GM19238 (cell line): ENCODE data around the gene SPOCK3.
"Not testable (repeated sequence)": the region's sequence is repeated elsewhere in the genome, so short reads cannot be mapped to it uniquely, and the experiment has no call there.

Source experiments
- DNase-seq: peaks from one replicate; pipeline ENCODE4 v3.0.0; 2011; ENCODE audit warnings: low spot score; ENCODE audit not compliant: insufficient read length

The SPOCK3 gene

DNA sequence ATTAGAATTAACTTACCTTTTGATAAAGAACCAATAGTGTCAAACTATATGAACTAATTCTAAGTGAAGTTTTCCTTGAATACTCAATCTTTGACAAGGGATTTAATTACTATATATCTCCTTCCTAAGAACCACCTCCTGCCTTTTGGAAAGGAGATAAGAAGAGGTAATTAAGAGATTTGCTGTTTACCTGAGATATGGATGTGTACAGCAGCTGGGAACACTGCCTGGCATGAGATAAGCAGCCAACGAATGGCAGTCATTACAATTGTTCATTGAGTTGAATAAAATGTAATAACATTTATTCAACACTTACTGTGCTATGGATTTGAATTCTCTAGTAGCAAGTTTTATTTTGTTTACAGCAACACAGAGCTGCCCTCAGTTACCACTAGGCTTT is 407.1 kb downstream of the SPOCK3 start:
- DNase-seq: no peak

DNA sequence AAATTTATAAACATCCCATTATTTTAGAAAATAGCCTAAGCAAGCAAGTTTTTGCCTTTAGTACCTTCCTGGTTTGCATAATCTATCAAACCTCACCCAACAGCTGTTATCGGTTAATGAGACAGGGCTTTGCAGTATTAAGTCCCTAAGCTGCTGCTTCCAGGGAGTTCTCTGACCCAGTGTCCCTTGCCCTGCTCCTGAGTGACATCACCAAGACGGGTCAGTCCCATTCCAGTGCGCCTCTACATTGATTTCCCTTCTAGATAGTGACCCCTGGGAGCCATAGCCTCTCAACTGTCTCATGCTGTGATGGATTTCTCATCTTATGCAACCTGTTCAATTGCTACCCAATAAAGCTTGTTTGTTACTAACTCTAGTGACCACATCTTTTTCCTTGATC is 410.4 kb downstream of the SPOCK3 start:
- DNase-seq: no peak

DNA sequence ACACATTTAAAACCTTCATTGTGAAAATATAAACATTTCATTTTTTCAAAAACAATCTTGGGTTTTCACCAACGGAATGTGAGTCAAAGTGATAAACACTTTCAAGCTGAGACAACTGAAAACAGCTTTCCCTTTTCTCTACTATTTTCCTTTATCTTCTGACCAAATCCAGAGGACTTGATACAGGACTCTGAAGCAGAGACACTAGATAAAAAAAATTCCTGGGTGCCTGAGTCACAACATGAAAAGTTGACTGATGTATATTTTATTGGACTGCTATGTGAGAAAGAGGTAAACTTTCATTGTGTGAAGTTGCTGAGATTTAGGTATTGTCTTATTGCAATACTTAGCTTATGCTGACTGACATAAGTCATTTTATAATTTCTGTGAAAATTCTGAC is 411.2 kb downstream of the SPOCK3 start:
- no peak for DNase-seq

- DNase-seq: no peak
Observed at GRCh38 chr4:166822386-166822785, 411.9 kb downstream of the SPOCK3 start.

- DNase-seq: no peak
Observed at GRCh38 chr4:166816890-166817289, 417.4 kb downstream of the SPOCK3 start.

DNA sequence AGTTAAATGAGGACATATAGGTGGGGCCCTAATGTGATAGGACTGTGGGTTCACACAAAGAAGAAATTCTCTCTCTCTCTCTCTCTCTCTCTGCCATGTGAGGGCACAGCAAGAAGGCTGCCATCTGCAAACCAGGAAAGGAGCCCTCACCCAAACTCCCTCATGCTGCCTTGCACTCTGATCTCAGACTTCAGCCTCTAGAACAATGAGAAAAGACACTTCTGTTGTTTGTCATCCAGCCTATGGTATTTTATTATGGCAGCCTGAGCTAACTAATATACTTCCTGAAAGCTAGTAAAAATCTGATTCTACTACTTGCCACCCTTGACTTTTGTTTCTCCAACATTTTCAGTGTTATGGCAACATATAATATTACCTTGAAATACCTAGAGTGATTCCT is 425.9 kb downstream of the SPOCK3 start:
- no peak for DNase-seq

- DNase-seq: no peak
Observed at GRCh38 chr4:166802346-166802745, 431.9 kb downstream of the SPOCK3 start.

DNA sequence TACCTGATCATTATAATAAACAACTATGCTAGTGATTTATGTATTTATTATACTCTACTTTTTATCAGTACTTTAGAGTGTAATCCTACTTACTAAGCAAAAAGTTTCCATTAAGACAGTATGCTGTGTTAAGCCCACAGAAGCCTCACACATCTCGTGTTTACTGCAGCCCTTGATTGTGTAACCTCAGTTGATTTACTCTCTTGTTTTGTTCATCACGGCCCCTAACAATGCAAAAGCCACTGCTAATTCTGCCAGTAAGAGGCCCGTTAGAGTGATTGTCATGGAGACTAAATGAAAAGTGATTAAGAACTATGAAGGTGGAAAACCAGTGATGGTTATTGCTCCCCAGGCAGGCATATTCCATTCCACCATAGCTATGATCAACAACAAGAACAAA is 436.2 kb downstream of the SPOCK3 start:
- DNase-seq: no peak

DNA sequence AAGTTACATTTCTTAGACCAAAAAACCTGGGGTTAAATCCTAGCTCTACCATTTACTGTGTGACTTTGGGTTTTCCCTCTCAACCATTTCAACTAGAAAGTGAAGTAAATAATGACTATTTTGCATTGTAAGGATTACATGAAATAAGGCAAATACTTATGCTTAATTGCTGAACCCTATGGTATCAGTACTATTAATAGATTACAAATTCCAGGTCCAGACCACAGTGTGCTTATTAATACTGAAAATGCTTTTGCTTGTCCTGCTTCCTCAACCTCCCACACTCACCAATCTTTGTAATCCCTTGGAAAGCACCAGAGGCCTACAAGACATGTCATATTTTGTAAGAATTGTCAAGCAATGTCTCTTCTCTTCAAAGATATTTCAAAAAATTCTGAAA is 456.5 kb downstream of the SPOCK3 start:
- no peak for DNase-seq

GRCh38 chr4:166763018-166763417 is 471.3 kb downstream of the SPOCK3 start:
- DNase-seq: no peak

- DNase-seq: no peak
Observed at GRCh38 chr4:166741742-166742141, 492.6 kb downstream of the SPOCK3 start.

DNA sequence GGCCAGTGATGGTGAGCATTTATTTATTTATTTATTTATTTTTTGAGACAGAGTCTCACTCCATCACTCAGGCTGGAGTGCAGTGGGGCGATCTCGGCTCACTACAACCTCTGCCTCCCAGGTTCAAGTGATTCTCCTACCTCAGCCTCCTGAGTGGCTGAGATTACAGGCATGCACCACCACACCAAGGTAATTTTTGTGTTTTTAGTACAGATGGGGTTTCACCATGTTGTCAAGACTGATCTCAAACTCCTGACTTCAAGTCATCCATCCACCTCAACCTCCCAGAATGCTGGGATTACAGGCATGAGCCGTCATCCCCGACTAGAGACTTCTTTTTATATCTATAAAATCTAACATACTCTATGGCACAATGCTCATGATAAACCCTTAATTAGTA is 495.1 kb downstream of the SPOCK3 start:
- not testable (repeated sequence) for DNase-seq

- DNase-seq: no peak
Observed at GRCh38 chr4:166737430-166737829, 496.9 kb downstream of the SPOCK3 start.

DNA sequence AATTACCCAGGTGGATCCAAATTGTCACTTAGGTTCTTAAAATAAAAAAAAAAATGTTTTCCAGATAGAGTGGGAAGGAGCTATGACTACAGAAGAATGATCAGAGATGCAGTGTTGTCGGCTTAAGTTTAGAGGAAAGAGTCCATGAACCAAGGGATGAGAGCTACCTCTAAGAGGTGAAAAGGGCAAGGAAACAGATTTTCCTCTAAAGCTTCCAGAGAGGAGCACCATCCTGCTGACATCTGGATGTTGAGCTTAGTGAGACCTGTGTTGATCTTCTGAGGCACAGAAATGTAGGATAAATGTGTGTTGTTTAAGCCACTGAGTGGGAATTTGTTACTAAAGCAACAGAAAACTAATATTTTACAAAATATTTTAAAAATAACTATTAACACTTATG is 498.7 kb downstream of the SPOCK3 start:
- DNase-seq: no peak

DNA sequence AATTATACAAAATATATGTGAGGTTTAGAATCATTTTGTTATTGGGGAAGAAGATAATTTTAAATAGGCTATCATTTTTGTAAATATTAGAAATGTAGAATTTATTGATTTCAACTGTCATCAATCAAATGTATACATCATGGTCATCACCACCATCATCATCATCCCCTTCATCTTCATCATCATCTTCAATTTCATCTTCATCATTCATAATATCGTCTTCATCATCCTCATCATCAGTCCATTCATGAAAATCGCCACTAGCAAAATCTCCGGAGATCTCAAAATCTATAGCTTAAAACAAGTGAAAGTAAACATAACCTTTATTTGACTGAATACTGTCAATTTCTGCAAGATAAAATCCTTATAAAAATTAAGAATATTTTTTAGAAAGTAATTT is 499.5 kb downstream of the SPOCK3 start:
- DNase-seq: no peak

- no peak for DNase-seq
Observed at GRCh38 chr4:166733686-166734085, 500.6 kb downstream of the SPOCK3 start.

DNA sequence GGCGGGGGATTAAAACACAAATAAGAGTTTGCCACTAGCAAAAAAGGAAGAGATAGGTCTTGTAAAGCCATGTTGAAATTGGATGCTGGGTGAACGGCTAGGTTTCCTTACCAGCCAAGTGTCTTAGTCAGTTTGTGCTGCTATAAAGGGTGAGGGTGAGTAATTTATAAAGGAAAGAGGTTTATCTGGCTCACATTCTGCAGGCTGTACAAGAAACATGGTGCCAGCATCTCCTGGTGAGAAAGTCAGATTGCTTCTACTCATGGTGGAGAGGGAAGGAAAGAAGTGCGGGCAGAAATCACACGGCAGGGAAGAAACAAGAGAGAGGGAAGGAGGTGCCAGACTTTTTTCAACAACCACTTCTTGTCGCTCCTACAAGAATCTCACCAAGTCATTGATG is 507.5 kb downstream of the SPOCK3 start:
- no peak for DNase-seq

DNA sequence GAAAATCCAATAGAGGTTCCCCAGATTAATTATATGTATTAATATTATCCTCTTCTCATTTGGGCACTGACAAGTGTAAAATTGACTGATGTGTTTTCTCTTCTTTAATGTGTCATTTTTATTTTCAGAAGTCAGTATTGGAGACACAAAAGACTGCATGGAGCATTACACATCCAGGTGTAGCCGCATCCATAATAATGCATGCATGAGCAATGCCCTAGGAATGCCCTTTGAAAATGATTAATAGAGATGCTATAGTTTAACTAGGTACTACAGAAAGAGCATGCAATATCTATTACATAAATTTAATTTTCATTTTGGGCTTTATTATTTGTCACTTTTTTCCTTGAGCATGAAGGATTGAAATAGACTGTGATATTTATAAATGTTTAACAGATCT is 509.9 kb downstream of the SPOCK3 start:
- DNase-seq: no peak

- no peak for DNase-seq
Observed at GRCh38 chr4:166723532-166724140, 510.7 kb downstream of the SPOCK3 start.

DNA sequence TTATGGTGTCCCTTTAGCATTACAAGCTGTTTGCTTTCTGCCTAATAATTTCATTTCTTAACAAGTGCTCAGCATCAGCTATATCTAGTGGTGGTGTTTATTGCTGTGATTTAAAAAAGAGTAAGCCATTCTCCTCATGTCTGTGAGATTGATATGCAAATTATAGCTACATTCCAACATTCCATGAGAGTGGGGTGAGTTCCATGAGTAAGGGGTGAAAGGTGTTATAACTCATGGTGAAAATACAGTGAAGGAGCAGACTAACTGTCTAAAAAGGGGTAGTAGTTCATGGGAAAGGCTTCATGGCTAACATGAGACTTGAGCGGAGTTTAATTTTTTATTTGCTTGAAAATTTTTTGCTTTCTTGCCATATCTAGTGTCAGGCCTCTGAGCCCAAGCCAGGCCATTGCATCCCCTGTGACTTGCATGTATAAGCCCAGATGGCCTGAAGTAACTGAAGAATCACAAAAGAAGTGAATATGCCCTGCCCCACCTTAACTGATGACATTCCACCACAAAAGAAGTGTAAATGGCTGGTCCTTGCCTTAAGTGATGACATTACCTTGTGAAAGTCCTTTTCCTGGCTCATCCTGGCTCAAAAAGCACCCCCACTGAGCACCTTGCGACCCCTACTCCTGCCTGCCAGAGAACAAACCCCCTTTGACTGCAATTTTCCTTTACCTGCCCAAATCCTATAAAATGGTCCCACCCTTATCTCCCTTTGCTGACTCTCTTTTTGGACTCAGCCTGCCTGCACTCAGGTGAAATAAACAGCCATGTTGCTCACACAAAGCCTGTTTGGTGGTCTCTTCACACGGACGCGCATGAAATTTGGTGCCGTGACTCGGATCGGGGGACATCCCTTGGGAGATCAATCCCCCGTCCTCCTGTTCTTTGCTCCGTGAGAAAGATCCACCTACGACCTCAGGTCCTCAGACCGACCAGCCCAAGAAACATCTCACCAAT is 518.3 kb downstream of the SPOCK3 start:
- DNase-seq: not testable (repeated sequence)

DNA sequence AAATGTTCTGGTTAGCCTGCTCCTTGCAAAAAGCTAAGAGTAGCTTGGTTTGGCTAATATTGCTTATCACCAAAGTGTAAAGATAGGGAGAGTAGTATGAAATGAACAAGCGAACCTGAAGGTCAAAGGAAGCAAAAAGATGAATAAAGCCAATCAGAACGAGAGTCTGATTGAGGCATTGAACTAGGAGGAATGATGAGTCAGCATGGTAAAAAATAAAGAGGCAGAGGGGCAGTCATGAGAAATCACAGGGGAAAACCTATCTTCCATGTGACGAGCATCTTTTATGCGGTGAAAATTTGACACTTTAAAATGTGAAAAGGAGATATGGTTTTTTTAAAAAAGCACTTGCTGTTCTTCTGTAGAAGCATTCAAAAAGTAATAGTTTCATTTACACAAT is 533.7 kb downstream of the SPOCK3 start:
- no peak for DNase-seq

- no peak for DNase-seq
Observed at GRCh38 chr4:166688835-166689234, 545.5 kb downstream of the SPOCK3 start.

DNA sequence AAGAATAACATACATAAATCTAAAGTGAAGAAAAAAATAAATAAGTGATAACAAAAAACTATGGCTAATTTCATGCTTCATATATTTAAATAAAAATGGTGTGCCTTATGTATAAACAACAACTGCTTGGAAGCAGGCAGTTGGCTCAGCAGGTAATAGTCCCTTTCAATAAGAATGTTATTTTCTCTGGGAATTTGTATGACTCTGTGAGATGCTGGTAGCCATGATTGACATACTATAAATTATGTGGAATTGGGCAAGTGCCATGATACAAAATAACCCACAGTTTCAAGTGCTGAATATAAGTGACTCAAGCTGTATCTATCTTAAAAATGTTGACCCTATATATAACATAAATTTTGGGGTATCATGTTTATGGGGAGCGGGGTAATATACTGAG is 546.5 kb downstream of the SPOCK3 start:
- DNase-seq: no peak
